Measurements from ENCODE around the gene OR5A1. TPM values are rescaled to one million over a fixed set of nuclear protein-coding genes. Genes with fewer than 3 reads are reported as not detected.

OR5A1 gene
- total RNA-seq, 1 experiment from 2014 or later = 0.04 TPM

Other genes starting within 250 kb of the OR5A1 start
- gene MPEG1, start 223.5 kb upstream of the OR5A1 start, total RNA-seq (2014; rRNA removed; shearing (Covaris generic); ENCODE audit: low replicate concordance) = 59.6 and 80.0 TPM in 2 replicates
- gene OR5AN1, start 77.6 kb upstream of the OR5A1 start, total RNA-seq (2014; rRNA removed; shearing (Covaris generic); ENCODE audit: low replicate concordance) = 0.04 and 0.45 TPM in 2 replicates
- not detected in 2 replicates for gene OR5A2, start 10.1 kb upstream of the OR5A1 start, total RNA-seq (2014; rRNA removed; shearing (Covaris generic); ENCODE audit: low replicate concordance)
- not detected in 2 replicates for gene OR4D6, start 20.5 kb downstream of the OR5A1 start, total RNA-seq (2014; rRNA removed; shearing (Covaris generic); ENCODE audit: low replicate concordance)
- gene OR4D10, start 36.8 kb downstream of the OR5A1 start, total RNA-seq (2014; rRNA removed; shearing (Covaris generic); ENCODE audit: low replicate concordance) = not detected in 2 replicates
- not detected in 2 replicates for gene OR4D11, start 67.1 kb downstream of the OR5A1 start, total RNA-seq (2014; rRNA removed; shearing (Covaris generic); ENCODE audit: low replicate concordance)
- gene OR4D9, start 75.1 kb downstream of the OR5A1 start, total RNA-seq (2014; rRNA removed; shearing (Covaris generic); ENCODE audit: low replicate concordance) = 0.18 TPM in 1 of 2 replicates, not detected in the other
- gene OSBP, start 179.3 kb downstream of the OR5A1 start, total RNA-seq (2014; rRNA removed; shearing (Covaris generic); ENCODE audit: low replicate concordance) = 17.2 and 29.7 TPM in 2 replicates
- 14.2 and 31.9 TPM in 2 replicates for gene PATL1, start 232.6 kb downstream of the OR5A1 start, total RNA-seq (2014; rRNA removed; shearing (Covaris generic); ENCODE audit: low replicate concordance)

Measured in Karpas-422 (cell line).